ENCODE results near the gene VAV2.
"Not testable (repeated sequence)": the region's sequence is repeated elsewhere in the genome, so short reads cannot be mapped to it uniquely, and the experiment has no call there.

Gene VAV2

GRCh38 chr9:133926165-133926856, 65.8 kb downstream of the VAV2 start:
- TF ChIP-seq CTCF (IDR thresholded peaks at IDR 0.05) (no peak), ZFX (IDR thresholded peaks at IDR 0.05; ENCODE audit: borderline replicate concordance) (no peak)
- no peak overlapping the region for H3K27ac ChIP-seq

- TF ChIP-seq CTCF (IDR thresholded peaks at IDR 0.05) (no peak), ZFX (IDR thresholded peaks at IDR 0.05; ENCODE audit: borderline replicate concordance) (no peak)
- H3K27ac ChIP-seq: no peak overlapping the region
Observed at GRCh38 chr9:133924453-133924852, 67.7 kb downstream of the VAV2 start.

GRCh38 chr9:133923608-133924007, 68.5 kb downstream of the VAV2 start:
- H3K27ac ChIP-seq: not testable (repeated sequence)

GRCh38 chr9:133921866-133922265, 70.3 kb downstream of the VAV2 start:
- H3K27ac ChIP-seq: no peak overlapping the region

GRCh38 chr9:133920471-133920870, 71.7 kb downstream of the VAV2 start:
- H3K27ac ChIP-seq: no peak overlapping the region
- no peak for TF ChIP-seq ZFX (IDR thresholded peaks at IDR 0.05; ENCODE audit: borderline replicate concordance)

More at GRCh38 chr9:133921866-133922265, 70.3 kb downstream of the VAV2 start:
- TF ChIP-seq ZFX (IDR thresholded peaks at IDR 0.05; ENCODE audit: borderline replicate concordance): no peak
- TF ChIP-seq CTCF (IDR thresholded peaks at IDR 0.05): no peak

- H3K27ac ChIP-seq: no peak overlapping the region
- TF ChIP-seq CTCF (IDR thresholded peaks at IDR 0.05) (no peak), ZFX (IDR thresholded peaks at IDR 0.05; ENCODE audit: borderline replicate concordance) (no peak)
Observed at GRCh38 chr9:133919253-133920115, 72.6 kb downstream of the VAV2 start.

- H3K27ac ChIP-seq: no peak overlapping the region
- TF ChIP-seq ZFX (IDR thresholded peaks at IDR 0.05; ENCODE audit: borderline replicate concordance) (no peak), CTCF (IDR thresholded peaks at IDR 0.05) (no peak)
Observed at GRCh38 chr9:133918111-133918813, 73.9 kb downstream of the VAV2 start.

GRCh38 chr9:133917375-133917774, 74.7 kb downstream of the VAV2 start:
- no peak for TF ChIP-seq CTCF (IDR thresholded peaks at IDR 0.05)
- TF ChIP-seq ZFX (IDR thresholded peaks at IDR 0.05; ENCODE audit: borderline replicate concordance): no peak
- no peak overlapping the region for H3K27ac ChIP-seq
